Activated CD4-positive, alpha-beta T cell treated with anti-CD3 and anti-CD28 coated beads, Interleukin-2, amount 10 ng/mL, durations not matched to agents 24 days and 14 days (primary cell): Measurements from ENCODE around the gene KMT5C. TPM values are rescaled to one million over a fixed set of nuclear protein-coding genes. Genes with fewer than 3 reads are reported as not detected.

Source experiments
- total RNA-seq: library from RNA; stranded (reverse); gene quantifications from 2 replicates; pipeline ENCODE4 v1.2.3, GENCODE V29; 2022

KMT5C gene
- total RNA-seq, 1 donor from 2014 or later = 32.2 TPM

Other genes starting within 250 kb of the KMT5C start
- gene PPP1R12C, start 222.2 kb upstream of the KMT5C start, total RNA-seq = 103 and 104 TPM in 2 replicates
- 0.36 and 0.51 TPM in 2 replicates for gene TNNT1, start 190.7 kb upstream of the KMT5C start, total RNA-seq
- not detected in 2 replicates for gene TNNI3, start 182.1 kb upstream of the KMT5C start, total RNA-seq
- not detected in 2 replicates for gene DNAAF3, start 173.3 kb upstream of the KMT5C start, total RNA-seq
- gene SYT5, start 159.6 kb upstream of the KMT5C start, total RNA-seq = not detected in 2 replicates
- not detected in 2 replicates for gene PTPRH, start 130.4 kb upstream of the KMT5C start, total RNA-seq
- gene TMEM86B, start 111.1 kb upstream of the KMT5C start, total RNA-seq = 6.8 and 7.7 TPM in 2 replicates
- gene PPP6R1, start 80.9 kb upstream of the KMT5C start, total RNA-seq = 196 and 216 TPM in 2 replicates
- 63.9 and 68.3 TPM in 2 replicates for gene HSPBP1, start 59.8 kb upstream of the KMT5C start, total RNA-seq
- 5.9 and 7.9 TPM in 2 replicates for gene BRSK1, start 55.9 kb upstream of the KMT5C start, total RNA-seq
- gene TMEM150B, start 14.5 kb upstream of the KMT5C start, total RNA-seq = 0.28 and 0.69 TPM in 2 replicates
- gene COX6B2, start 14.8 kb downstream of the KMT5C start, total RNA-seq = 0.26 TPM in 1 of 2 replicates, not detected in the other
- not detected in 2 replicates for gene GARIN5B, start 23.4 kb downstream of the KMT5C start, total RNA-seq
- gene IL11, start 30.6 kb downstream of the KMT5C start, total RNA-seq = 0.21 TPM in 1 of 2 replicates, not detected in the other
- not detected in 2 replicates for gene TMEM190, start 37.0 kb downstream of the KMT5C start, total RNA-seq
- gene TMEM238, start 44.4 kb downstream of the KMT5C start, total RNA-seq = 9.7 and 11.3 TPM in 2 replicates
- gene RPL28, start 46.1 kb downstream of the KMT5C start, total RNA-seq = 1,992 and 2,022 TPM in 2 replicates
- 227 and 248 TPM in 2 replicates for gene UBE2S, start 67.9 kb downstream of the KMT5C start, total RNA-seq
- gene SHISA7, start 103.4 kb downstream of the KMT5C start, total RNA-seq = not detected in 2 replicates
- 34.2 and 35.2 TPM in 2 replicates for gene ISOC2, start 121.8 kb downstream of the KMT5C start, total RNA-seq
- not detected in 2 replicates for gene C19orf85, start 124.9 kb downstream of the KMT5C start, total RNA-seq
- gene ZNF628, start 136.7 kb downstream of the KMT5C start, total RNA-seq = 8.8 and 10.0 TPM in 2 replicates
- 21.7 and 23.4 TPM in 2 replicates for gene NAT14, start 145.3 kb downstream of the KMT5C start, total RNA-seq
- 0.19 and 0.21 TPM in 2 replicates for gene SSC5D, start 148.6 kb downstream of the KMT5C start, total RNA-seq
- gene SBK2, start 197.3 kb downstream of the KMT5C start, total RNA-seq = not detected in 2 replicates
- not detected in 2 replicates for gene SBK3, start 205.7 kb downstream of the KMT5C start, total RNA-seq
- gene ZNF579, start 241.0 kb downstream of the KMT5C start, total RNA-seq = 9.6 and 10.4 TPM in 2 replicates